ENCODE measurements around the gene ZDHHC14. TPM values are rescaled to one million over a fixed set of nuclear protein-coding genes. Genes with fewer than 3 reads are reported as not detected.

The ZDHHC14 gene
- total RNA-seq, 4 donors from 2014 or later: 11.4 to 20.8 (median 15.6) TPM

- Histone ChIP-seq H3K4me1 (peaks cover 0 to 12% (median 0%) of the 10 kb centered on the region in 4 donors), H3K9me3 (no peaks in the 10 kb centered on the region), H3K27ac (no peak overlapping the region), H3K27me3 (no peaks in the 10 kb centered on the region), H3K36me3 (peaks cover 0 to 48% (median 2%) of the 10 kb centered on the region in 3 donors), H3K4me3 (no peak overlapping the region)
- 91% methylated on average over 18 of the region's 18 CpGs for WGBS, 2 donors
- no peak for DNase-seq (ENCODE audit: low spot score in 2 of 2)
- no peak for TF ChIP-seq EP300 (IDR thresholded peaks at IDR 0.05)
- TF ChIP-seq, protein P1, sequence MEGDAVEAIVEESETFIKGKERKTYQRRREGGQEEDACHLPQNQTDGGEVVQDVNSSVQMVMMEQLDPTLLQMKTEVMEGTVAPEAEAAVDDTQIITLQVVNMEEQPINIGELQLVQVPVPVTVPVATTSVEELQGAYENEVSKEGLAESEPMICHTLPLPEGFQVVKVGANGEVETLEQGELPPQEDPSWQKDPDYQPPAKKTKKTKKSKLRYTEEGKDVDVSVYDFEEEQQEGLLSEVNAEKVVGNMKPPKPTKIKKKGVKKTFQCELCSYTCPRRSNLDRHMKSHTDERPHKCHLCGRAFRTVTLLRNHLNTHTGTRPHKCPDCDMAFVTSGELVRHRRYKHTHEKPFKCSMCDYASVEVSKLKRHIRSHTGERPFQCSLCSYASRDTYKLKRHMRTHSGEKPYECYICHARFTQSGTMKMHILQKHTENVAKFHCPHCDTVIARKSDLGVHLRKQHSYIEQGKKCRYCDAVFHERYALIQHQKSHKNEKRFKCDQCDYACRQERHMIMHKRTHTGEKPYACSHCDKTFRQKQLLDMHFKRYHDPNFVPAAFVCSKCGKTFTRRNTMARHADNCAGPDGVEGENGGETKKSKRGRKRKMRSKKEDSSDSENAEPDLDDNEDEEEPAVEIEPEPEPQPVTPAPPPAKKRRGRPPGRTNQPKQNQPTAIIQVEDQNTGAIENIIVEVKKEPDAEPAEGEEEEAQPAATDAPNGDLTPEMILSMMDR (IDR thresholded peaks at IDR 0.05): no peak
- TF ChIP-seq POLR2A (IDR thresholded peaks at IDR 0.05): no peak
Observed at GRCh38 chr6:157652601-157653363, 271.8 kb downstream of the ZDHHC14 start.

GRCh38 chr6:157653521-157653920 lies 272.5 kb downstream of the ZDHHC14 start:
- no peaks in the 10 kb centered on the region for H3K27me3 ChIP-seq
- H3K36me3 ChIP-seq: peaks cover 0 to 51% (median 0%) of the 10 kb centered on the region in 3 donors
- TF ChIP-seq, protein P1 (IDR thresholded peaks at IDR 0.05): no peak
- TF ChIP-seq EP300 (IDR thresholded peaks at IDR 0.05): no peak
- no peak for TF ChIP-seq POLR2A (IDR thresholded peaks at IDR 0.05)
- peaks cover 0 to 12% (median 0%) of the 10 kb centered on the region in 4 donors for H3K4me1 ChIP-seq
- no peak overlapping the region for H3K27ac ChIP-seq
- WGBS, 2 donors: 86 to 91% methylated on average over 16 of the region's 16 CpGs
- H3K9me3 ChIP-seq: no peaks in the 10 kb centered on the region
- H3K4me3 ChIP-seq: no peak overlapping the region
- DNase-seq (ENCODE audit: low spot score in 2 of 2): no peak

DNA sequence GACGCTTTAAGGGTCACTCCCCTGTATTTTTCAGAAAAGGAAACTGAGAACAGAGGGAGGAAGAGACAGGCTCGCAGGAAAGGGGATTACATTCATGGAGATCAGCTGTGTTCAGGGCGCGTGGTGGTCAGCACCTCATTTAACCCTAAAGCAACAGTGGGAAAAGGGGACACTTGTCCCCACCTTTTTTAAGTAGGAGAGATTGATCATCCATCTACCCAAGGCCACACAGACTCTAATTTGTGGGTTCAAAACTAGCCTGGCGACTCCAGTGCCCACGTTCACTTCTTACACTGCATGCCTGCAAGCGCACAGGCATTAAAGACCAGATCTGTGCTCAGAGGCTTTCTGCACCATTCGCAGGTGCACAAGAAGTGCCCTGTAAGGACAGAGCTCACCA lies 274.1 kb downstream of the ZDHHC14 start:
- H3K4me3 ChIP-seq: no peak overlapping the region
- DNase-seq (ENCODE audit: low spot score in 2 of 2): no peak
- H3K27me3 ChIP-seq: no peaks in the 10 kb centered on the region
- peaks cover 0 to 8% (median 0%) of the 10 kb centered on the region in 4 donors for H3K4me1 ChIP-seq
- TF ChIP-seq EP300 (IDR thresholded peaks at IDR 0.05): no peak
- H3K27ac ChIP-seq: no peak overlapping the region
- H3K9me3 ChIP-seq: no peaks in the 10 kb centered on the region
- 87 to 93% methylated on average over 8 of the region's 8 CpGs for WGBS, 2 donors
- peaks cover 0 to 51% (median 0%) of the 10 kb centered on the region in 3 donors for H3K36me3 ChIP-seq

DNA sequence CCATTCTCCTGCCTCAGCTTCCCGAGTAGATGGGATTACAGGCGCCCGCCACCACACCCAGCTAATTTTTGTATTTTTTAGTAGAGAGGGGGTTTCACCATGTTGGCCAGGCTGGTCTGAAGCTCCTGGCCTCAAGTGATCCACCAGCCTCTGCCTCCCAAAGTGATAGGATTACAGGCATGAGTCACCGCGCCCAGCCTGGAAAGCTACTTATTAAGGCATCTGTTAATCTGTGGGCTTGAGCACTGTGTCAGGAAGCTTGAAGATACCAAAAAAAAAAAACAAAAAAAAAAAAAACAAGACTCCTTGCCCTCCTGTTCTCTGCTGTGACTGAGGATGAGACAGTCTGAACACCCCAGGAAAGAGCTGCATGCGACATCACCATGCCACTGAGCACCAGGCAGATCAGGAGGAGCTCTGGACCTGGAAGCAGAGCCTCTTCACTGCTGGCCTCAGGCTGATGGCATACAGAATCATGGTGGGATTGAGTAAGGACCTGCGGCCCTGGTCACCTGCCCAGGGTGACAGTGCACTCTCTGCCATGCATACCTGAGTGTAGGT lies 275.5 kb downstream of the ZDHHC14 start:
- Histone ChIP-seq H3K36me3 (peaks cover 0 to 54% (median 0%) of the 10 kb centered on the region in 3 donors), H3K27me3 (no peaks in the 10 kb centered on the region), H3K9me3 (no peaks in the 10 kb centered on the region), H3K4me1 (no peaks in the 10 kb centered on the region), H3K27ac (no peak overlapping the region), H3K4me3 (no peak overlapping the region)
- TF ChIP-seq EP300 (IDR thresholded peaks at IDR 0.05) (no peak), POLR2A (IDR thresholded peaks at IDR 0.05) (no peak)
- TF ChIP-seq, protein P1 (IDR thresholded peaks at IDR 0.05): no peak
- 94 to 97% methylated on average over 7 of the region's 7 CpGs for WGBS, 2 donors
- DNase-seq (ENCODE audit: low spot score in 2 of 2): no peak

DNA sequence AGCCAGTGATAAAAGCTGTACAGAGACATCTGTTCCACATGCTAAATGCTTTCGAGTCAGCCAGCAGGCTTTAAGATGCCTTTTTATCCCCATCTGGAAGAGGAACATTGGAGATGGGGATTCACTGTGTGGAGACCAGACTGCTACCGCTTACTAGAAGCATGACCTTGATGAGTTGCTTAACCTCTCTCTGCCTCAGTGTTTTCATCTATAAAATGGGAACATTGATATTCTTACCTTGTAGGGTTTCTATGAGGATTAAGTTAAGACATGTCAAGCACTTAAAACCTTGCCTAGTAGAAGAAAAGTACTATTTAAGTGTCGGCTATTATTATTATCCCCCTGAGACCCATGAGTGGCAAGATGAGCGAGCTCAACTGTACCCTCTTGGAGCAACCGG lies 276.8 kb downstream of the ZDHHC14 start:
- TF ChIP-seq POLR2A (IDR thresholded peaks at IDR 0.05) (no peak), EP300 (IDR thresholded peaks at IDR 0.05) (no peak)
- TF ChIP-seq, protein P1 (IDR thresholded peaks at IDR 0.05): no peak
- H3K27me3 ChIP-seq: no peaks in the 10 kb centered on the region
- H3K4me3 ChIP-seq: no peak overlapping the region
- no peak for DNase-seq (ENCODE audit: low spot score in 2 of 2)
- no peak overlapping the region for H3K27ac ChIP-seq
- no peaks in the 10 kb centered on the region for H3K4me1 ChIP-seq
- H3K36me3 ChIP-seq: peaks cover 0 to 51% (median 0%) of the 10 kb centered on the region in 3 donors
- WGBS, 2 donors: 93 to 94% methylated on average over 5 of the region's 5 CpGs
- H3K9me3 ChIP-seq: no peaks in the 10 kb centered on the region
